Measurements from ENCODE around the gene SMAGP.
"Not testable (repeated sequence)": the region's sequence is repeated elsewhere in the genome, so short reads cannot be mapped to it uniquely, and the experiment has no call there.

The SMAGP gene

DNA sequence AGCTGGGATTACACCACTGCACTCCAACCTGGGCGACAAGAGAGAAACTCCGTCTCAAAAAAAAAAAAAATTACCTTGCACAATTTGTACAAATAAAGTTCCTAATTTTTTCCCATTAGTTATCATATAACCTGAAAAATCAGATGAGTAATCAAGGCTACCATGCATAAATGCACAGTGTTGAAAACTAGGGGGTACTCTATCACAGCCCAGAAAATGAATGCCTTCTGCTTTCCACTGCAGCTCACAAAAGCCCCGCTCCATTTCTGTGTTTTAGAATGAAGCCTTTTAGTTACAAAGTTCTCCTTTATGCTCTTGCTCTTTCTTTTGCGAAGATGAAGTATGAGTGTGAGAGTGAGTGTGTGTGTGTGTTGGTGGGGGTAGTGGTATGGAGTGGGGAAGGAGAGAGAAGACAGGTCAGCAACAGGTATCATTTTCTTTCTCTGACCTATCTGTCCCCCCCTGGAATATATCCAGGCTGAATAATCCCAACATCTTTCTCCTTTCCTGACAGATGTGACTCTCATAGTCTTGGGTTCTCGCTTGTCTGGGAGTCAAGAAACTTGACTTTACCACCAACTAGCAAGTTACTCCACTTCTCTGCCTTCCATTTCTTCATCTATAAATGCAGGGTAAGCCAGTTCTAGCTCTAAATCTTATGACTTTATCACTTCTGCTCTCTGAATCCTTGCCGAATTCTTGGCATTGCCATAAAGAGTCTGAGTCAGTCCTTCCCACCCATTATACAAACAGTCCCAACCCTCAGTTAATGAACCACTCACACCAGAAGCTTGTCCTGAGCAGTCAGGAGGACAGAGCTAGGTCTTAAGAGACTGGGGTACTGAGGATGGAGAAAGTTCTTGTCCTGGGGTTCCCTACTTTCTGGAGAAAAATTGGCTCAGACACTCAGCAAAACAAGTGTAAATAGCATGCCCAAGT lies 37.7 kb upstream of the SMAGP start:
- Histone ChIP-seq H3F3A (ENCODE audit: insufficient read depth) (no peaks in the 10 kb centered on the region), H3K9me2 (replicated peaks; ENCODE audit: insufficient read depth, low read length) (no peaks in the 10 kb centered on the region), H3K4me2 (ENCODE audit: low read depth, low read length, poor library complexity, severe bottlenecking) (no peak overlapping the region), H3K36me3 (ENCODE audit: low read length) (no peaks in the 10 kb centered on the region), H3K4me3 (ENCODE audit: insufficient read depth, low read length, poor library complexity, severe bottlenecking) (no peak overlapping the region), H3K79me2 (ENCODE audit: insufficient read depth, low read length) (no peaks in the 10 kb centered on the region), H3K27me3 (ENCODE audit: low read length) (no peaks in the 10 kb centered on the region), H4K20me1 (ENCODE audit: low read depth, low read length) (no peaks in the 10 kb centered on the region), H2AFZ (ENCODE audit: low read depth, low read length, severe bottlenecking) (no peak overlapping the region), H3K9ac (ENCODE audit: low read length) (no peak overlapping the region), H3K9me3 (ENCODE audit: insufficient read depth, low read length) (no peaks in the 10 kb centered on the region), H3K27ac (ENCODE audit: low read depth, low read length) (no peak overlapping the region)
- no peak for TF ChIP-seq EZH2phosphoT487 (conservative IDR thresholded peaks at IDR 0.05; ENCODE audit: low read length)
- TF ChIP-seq, protein P1, sequence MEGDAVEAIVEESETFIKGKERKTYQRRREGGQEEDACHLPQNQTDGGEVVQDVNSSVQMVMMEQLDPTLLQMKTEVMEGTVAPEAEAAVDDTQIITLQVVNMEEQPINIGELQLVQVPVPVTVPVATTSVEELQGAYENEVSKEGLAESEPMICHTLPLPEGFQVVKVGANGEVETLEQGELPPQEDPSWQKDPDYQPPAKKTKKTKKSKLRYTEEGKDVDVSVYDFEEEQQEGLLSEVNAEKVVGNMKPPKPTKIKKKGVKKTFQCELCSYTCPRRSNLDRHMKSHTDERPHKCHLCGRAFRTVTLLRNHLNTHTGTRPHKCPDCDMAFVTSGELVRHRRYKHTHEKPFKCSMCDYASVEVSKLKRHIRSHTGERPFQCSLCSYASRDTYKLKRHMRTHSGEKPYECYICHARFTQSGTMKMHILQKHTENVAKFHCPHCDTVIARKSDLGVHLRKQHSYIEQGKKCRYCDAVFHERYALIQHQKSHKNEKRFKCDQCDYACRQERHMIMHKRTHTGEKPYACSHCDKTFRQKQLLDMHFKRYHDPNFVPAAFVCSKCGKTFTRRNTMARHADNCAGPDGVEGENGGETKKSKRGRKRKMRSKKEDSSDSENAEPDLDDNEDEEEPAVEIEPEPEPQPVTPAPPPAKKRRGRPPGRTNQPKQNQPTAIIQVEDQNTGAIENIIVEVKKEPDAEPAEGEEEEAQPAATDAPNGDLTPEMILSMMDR (IDR thresholded peaks at IDR 0.05; ENCODE audit: insufficient read depth, low read length, poor library complexity, severe bottlenecking) = no peak

DNA sequence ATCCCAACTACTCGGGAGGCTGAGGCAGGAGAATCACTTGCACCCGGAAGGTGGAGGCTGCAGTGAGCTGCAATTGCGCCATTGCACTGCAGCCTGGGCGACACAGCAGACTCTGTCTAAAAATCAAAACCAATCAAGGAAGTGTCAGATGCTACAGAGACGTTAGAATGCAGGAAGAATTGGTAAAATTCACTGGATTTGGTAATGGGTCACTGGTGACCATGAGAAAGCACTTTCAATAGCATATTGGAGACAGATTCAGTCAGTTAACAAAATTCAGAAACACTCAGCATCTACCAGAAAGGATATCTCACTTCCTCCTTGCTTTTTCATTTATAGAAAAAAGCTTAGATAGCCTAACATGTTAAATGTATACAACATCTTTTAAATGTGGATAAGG lies 36.3 kb upstream of the SMAGP start:
- Histone ChIP-seq H3K4me3 (ENCODE audit: insufficient read depth, low read length, poor library complexity, severe bottlenecking) (no peak overlapping the region), H3K9ac (ENCODE audit: low read length) (no peak overlapping the region), H2AFZ (ENCODE audit: low read depth, low read length, severe bottlenecking) (no peak overlapping the region), H3K27ac (ENCODE audit: low read depth, low read length) (no peak overlapping the region), H4K20me1 (ENCODE audit: low read depth, low read length) (no peaks in the 10 kb centered on the region), H3K79me2 (ENCODE audit: insufficient read depth, low read length) (no peaks in the 10 kb centered on the region), H3K9me3 (ENCODE audit: insufficient read depth, low read length) (no peaks in the 10 kb centered on the region), H3F3A (ENCODE audit: insufficient read depth) (no peaks in the 10 kb centered on the region), H3K4me2 (ENCODE audit: low read depth, low read length, poor library complexity, severe bottlenecking) (no peak overlapping the region), H3K27me3 (ENCODE audit: low read length) (no peaks in the 10 kb centered on the region), H3K9me2 (replicated peaks; ENCODE audit: insufficient read depth, low read length) (no peaks in the 10 kb centered on the region), H3K36me3 (ENCODE audit: low read length) (no peaks in the 10 kb centered on the region)
- TF ChIP-seq, protein P1 (IDR thresholded peaks at IDR 0.05; ENCODE audit: insufficient read depth, low read length, poor library complexity, severe bottlenecking) = no peak
- TF ChIP-seq EZH2phosphoT487 (conservative IDR thresholded peaks at IDR 0.05; ENCODE audit: low read length) = no peak

DNA sequence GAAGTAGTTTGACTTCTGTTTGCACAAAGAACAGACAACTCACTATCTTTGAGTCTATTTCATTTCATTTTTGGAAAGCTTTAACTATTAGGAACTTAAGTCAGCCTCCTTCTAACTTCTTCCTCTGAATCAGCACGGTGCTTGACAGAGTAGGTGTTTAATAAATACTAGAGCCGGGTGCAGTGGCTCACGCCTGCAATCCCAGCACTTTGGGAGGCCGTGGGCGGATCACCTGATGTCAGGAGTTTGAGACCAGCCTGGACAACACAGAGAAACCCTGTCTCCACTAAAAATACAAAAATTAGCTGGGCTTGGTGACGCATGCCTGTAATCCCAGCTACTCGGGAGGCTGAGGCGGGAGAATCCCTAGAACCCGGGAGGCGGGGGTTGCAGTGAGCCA lies 30.6 kb upstream of the SMAGP start:
- not testable (repeated sequence) for H3K27me3 ChIP-seq (ENCODE audit: low read length); H2AFZ ChIP-seq (ENCODE audit: low read depth, low read length, severe bottlenecking); H3K4me2 ChIP-seq (ENCODE audit: low read depth, low read length, poor library complexity, severe bottlenecking); H3K9me3 ChIP-seq (ENCODE audit: insufficient read depth, low read length); H3F3A ChIP-seq (ENCODE audit: insufficient read depth); H4K20me1 ChIP-seq (ENCODE audit: low read depth, low read length); H3K9ac ChIP-seq (ENCODE audit: low read length); H3K9me2 ChIP-seq (replicated peaks; ENCODE audit: insufficient read depth, low read length); H3K79me2 ChIP-seq (ENCODE audit: insufficient read depth, low read length); H3K4me3 ChIP-seq (ENCODE audit: insufficient read depth, low read length, poor library complexity, severe bottlenecking); H3K27ac ChIP-seq (ENCODE audit: low read depth, low read length); H3K36me3 ChIP-seq (ENCODE audit: low read length)

DNA sequence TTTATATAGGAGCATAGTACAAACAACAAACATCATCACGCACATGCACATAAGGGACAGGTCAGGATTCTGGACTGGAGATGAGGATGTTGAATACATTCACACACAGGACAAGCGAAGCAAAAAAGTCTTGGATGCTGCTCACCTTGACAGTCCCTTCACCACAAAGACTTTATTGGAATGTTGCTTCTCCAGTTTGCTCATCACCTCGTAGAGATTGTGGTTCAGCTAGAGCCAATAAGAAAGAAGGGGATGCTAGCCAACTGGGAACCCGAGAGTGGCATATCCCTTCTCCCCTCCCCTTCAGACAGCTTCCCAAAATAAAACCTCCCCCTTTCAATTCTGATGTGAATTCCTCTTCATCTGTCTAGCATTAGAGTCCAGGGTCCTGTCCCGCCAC lies 25.4 kb upstream of the SMAGP start:
- H3K79me2 ChIP-seq (ENCODE audit: insufficient read depth, low read length) = no peaks in the 10 kb centered on the region
- H3K36me3 ChIP-seq (ENCODE audit: low read length) = no peaks in the 10 kb centered on the region
- H4K20me1 ChIP-seq (ENCODE audit: low read depth, low read length) = no peaks in the 10 kb centered on the region
- H2AFZ ChIP-seq (ENCODE audit: low read depth, low read length, severe bottlenecking) = no peak overlapping the region
- no peak overlapping the region for H3K4me3 ChIP-seq (ENCODE audit: insufficient read depth, low read length, poor library complexity, severe bottlenecking)
- H3K27me3 ChIP-seq (ENCODE audit: low read length) = no peaks in the 10 kb centered on the region
- H3K9me2 ChIP-seq (replicated peaks; ENCODE audit: insufficient read depth, low read length) = no peaks in the 10 kb centered on the region
- no peaks in the 10 kb centered on the region for H3K9me3 ChIP-seq (ENCODE audit: insufficient read depth, low read length)
- no peaks in the 10 kb centered on the region for H3F3A ChIP-seq (ENCODE audit: insufficient read depth)
- H3K27ac ChIP-seq (ENCODE audit: low read depth, low read length) = no peak overlapping the region
- H3K9ac ChIP-seq (ENCODE audit: low read length) = no peak overlapping the region
- no peak for TF ChIP-seq EZH2phosphoT487 (conservative IDR thresholded peaks at IDR 0.05; ENCODE audit: low read length)
- TF ChIP-seq, protein P1 (IDR thresholded peaks at IDR 0.05; ENCODE audit: insufficient read depth, low read length, poor library complexity, severe bottlenecking) = no peak
- no peak overlapping the region for H3K4me2 ChIP-seq (ENCODE audit: low read depth, low read length, poor library complexity, severe bottlenecking)

DNA sequence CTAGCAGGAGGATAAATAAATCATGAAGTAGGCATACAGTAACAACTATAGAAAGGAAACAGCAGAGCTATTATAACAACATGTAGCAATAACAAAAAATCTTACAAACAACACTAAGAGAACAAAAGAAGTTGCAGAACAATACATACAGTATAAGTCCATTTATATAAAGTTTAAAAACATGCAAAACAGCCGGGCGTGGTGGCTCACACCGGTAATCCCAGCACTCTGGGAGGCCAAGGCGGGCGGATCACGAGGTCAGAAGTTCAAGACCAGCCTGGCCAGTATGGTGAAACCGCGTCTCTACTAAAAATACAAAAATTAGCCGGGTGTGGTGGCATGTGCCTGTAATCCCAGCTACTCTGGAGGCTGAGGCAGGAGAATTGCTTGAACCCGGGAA lies 23.9 kb upstream of the SMAGP start:
- not testable (repeated sequence) for H3F3A ChIP-seq (ENCODE audit: insufficient read depth); H3K4me3 ChIP-seq (ENCODE audit: insufficient read depth, low read length, poor library complexity, severe bottlenecking); H3K9me2 ChIP-seq (replicated peaks; ENCODE audit: insufficient read depth, low read length); H3K9me3 ChIP-seq (ENCODE audit: insufficient read depth, low read length); H4K20me1 ChIP-seq (ENCODE audit: low read depth, low read length); H3K4me2 ChIP-seq (ENCODE audit: low read depth, low read length, poor library complexity, severe bottlenecking); H2AFZ ChIP-seq (ENCODE audit: low read depth, low read length, severe bottlenecking); H3K79me2 ChIP-seq (ENCODE audit: insufficient read depth, low read length); H3K36me3 ChIP-seq (ENCODE audit: low read length); H3K9ac ChIP-seq (ENCODE audit: low read length); H3K27me3 ChIP-seq (ENCODE audit: low read length); H3K27ac ChIP-seq (ENCODE audit: low read depth, low read length)
